ENCODE measurements around the gene PACRGL.

PACRGL gene

DNA sequence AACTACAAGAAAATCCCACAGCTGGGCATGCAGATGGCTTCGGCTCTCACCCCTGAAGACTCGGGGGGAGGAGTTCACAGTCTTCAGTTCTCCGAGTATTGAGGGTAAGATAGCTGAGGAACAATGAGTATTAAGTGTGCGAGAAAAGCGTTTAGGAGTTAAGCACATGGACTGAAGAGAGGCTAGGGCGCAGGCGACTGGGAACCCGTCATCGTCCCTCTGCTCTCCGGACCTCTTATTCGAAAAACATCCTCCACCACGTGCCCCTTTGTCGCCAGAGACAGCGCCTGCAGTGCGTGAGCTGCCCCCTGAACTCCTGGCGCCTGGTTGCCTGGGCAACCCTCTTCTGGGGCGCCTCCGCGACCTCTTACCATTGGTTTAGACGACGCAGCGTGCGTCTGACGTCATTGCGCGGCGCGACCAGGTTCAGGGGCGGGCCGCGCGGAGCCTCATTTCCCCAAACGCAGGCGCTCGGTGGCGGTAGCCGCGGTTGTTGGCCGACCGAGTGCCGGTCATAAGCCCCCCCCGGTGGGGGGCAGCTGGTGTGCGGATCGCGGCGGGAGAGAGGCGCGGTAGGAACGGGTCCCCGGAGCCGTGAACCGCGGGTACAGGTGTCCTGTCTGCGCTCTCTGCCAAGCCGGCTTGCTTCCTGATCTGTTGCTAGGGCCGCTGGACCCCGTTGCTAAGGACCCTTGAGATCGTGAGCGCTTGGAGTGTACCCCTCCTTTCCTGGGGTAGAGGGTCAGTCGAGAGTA is at the start of gene PACRGL:
TSS of gene PACRGL (plus strand) at position 452 of the 755 bp plus-strand sequence. CDS start 4,024 bp downstream, outside the sequence.
- peak; percentile 91 for DNase-seq (ENCODE audit: low spot score)

DNA sequence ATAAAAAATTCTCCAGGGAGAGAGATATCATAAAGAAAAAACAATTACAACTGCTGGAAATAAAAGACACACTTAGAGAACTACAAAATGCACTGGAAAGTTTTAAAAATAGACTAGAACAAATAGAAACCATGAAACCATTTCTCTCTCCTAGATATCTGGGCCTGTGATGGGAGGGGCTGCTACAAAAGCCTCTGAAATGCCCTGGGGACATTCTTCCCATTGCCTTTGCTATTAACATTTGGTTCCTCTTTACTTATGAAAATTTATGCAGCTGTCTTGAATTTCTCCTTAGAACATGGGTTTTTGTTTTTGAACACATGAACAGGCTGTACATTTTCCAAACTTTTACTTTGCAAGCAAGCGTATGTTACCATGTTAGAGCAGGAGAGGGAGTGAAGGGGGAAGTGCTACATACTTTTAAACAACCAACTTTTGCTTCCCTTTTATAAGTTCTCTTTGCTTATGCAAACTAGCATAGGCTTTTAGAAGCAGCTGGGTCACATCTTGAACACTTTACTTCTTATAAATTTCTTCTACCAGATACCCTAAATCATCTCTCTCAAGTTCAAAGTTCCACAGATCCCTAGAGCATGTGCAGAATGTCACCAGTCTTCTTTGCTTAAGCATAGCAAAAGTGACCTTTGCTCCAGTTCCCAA is 47.9 kb upstream of the PACRGL start:
- no peak for DNase-seq (ENCODE audit: low spot score)

DNA sequence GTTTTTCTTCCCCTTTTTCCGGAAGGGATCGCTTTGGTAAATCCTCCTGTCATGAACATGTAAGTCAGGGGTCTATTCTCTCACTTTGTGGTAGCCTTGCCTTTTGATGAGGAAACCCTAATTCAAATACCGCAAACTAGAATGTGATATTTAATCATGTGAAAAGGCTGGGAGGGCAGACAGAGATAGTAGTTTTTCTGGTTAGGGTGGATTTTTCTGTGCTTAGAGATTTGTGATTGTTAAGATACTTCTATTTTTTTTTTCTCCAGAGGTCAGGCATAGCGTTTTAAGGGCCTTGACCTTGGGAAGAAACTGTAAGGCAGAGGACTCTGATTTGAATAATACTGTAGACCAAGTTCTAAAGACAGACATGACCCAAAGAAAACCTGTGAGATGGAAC is 41.8 kb upstream of the PACRGL start:
- DNase-seq (ENCODE audit: low spot score): no peak

DNA sequence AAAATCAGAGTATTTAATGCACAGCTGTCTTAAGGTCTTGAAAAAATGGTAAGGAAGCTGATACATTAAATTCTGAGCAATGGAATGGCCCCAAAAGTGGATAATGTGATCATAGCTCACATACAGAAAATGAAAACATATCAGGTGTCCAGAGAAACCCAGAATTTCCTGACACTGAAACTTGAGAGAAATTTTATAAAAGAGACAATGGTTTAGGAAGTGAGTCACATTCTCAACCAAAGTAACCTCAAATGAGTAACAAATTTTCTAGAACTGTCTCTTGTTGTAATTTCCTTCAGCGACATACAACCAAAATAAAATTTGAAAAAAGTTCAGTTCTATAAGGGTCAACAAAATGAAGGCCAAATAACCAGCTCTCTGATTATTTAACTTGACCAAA is 37.4 kb upstream of the PACRGL start:
- DNase-seq (ENCODE audit: low spot score): no peak

DNA sequence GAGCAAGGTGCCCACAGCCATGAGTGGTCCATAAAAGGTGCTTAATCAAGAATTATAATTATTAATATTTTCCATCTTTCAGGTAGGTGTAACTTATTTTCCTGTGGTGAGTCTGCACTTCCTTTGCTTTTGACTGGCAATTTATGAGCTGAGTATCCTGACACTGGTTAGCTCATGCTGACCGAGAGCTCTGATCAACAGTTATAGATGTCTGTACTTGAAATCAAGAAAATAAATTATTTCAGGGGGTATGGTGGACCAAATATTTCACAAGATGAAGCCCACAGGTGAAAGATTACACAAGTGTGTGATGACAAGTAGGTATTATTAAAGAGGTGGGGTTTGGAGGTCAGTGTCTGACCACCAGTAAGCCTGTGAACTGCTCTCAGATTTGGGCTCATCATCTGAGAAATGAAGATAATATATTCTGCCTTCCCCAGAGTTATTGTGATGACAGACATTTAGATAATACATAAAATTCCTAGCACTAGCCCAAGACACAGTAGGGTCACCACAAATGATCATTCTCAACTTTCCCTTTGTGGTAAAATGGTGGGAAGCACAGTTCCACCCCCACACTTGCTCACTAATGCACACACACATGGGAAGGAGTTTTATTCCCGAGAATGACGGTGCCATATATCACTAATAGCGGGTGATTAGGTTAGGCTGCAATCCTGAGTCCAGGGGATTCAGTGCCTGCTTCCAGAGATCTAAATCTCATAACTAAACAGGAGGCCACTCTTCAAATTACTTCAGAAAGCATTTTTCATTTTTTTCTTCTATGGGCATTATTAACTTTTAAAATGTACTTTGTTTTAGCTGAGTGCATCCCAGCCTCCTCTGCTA is 34.0 kb upstream of the PACRGL start:
- no peak for DNase-seq (ENCODE audit: low spot score)

DNA sequence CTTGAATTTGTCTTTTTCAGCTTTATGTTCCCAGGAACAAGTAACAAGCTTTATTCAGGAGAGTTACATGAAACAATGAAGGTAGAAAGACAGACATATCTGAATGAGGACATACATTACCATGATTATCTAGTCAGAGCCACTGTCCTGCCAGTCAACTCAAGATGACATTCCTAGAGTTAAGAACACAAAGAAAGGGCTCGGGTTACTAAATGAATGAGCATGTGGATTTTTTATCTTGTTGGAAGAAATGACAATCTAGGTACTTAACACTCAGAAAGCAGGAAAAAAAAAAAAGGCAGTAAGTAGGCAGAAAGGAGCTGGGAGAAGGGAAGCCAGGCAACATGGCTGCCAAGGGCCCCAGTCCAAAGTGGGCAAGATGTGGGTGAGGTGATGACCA is 28.0 kb upstream of the PACRGL start:
- DNase-seq (ENCODE audit: low spot score): no peak

DNA sequence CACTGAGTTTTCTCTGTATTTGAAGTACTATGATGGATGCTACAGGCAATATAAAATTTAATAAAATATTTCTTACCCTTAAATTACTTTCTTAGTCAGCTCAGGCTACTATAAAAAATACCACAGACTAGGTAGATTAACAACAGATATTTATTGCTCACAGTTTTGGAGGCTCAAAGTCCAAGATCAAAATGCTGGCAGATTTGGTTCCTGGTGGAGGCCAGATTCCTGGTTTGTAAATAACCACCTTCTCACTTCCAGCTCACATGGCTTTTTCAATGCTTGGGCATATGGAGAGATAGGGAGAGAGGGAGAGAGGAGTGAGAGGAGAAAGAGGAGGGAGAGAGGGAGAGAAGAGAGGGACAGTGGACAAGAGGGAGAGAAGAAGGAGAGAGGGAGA is 24.5 kb upstream of the PACRGL start:
- no peak for DNase-seq (ENCODE audit: low spot score)

DNA sequence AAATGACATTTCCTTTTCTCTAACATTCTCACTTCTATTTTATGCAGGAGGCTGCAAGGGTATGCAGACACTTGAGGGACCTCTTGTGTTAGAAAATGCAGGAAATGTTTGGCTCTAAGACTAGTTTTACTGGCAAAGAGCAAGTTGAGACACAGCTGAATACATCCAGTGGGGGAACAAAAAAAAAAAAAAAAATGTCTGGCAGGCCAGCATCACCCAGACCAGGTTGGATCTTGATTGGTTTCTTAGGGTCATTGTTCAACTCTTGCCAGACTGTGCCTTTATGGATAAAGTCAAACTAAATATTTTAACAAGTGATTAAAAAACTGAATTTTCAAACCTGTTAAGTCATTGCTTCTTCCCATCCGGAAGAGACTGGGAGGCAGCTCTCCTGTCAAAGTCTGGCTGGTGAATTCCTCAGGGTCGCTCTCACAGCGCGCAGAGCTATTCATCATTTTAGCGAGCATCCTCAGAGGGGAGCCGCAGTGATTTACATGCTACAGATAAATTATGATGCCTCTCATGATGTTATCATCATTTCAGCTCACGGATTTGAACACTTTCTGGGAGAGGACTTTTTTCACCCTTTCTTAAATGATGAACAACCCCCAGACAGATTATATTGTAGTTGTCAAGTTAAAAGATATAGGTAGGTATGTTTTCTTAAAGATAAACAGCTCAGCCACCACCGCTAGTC is 23.6 kb upstream of the PACRGL start:
- no peak for DNase-seq (ENCODE audit: low spot score)

DNA sequence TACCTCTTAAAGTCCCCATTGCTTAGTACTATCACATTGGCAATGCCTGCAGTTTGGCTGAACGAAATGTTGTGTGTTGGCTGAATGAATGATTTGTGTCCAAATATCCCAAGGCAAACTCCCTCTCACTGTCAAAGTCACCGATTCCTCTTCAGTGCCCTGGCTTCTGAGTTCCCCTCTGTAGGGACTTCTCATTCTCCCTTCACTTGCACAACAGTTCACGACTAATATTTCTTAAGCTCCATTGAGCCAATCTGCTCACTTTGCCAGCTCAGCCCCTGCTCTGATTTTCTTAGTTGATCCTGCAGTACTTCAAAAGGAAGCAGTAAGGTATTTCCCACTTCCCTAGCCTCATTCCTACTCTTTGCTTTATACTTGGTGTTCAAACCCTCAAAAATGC is 21.9 kb upstream of the PACRGL start:
- DNase-seq (ENCODE audit: low spot score): no peak

DNA sequence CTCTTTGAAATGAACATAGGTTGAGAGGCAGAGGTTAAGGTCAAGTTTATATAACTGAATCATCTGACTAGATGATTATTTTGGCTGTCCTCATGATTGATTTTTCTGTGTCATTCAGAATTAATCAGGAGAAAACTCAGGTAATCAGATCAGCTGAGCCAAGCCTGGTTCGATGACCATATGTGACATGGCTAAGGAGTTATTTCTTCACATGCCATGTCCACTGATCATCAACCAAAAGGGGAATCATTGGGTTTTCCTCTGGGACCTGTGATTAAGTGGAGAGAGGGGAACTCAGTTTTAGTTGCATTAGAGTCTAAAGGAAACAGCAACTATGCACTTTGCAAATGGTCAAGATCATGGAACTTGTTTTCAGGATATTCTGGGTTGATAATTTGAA is 20.3 kb upstream of the PACRGL start:
- DNase-seq (ENCODE audit: low spot score): no peak

DNA sequence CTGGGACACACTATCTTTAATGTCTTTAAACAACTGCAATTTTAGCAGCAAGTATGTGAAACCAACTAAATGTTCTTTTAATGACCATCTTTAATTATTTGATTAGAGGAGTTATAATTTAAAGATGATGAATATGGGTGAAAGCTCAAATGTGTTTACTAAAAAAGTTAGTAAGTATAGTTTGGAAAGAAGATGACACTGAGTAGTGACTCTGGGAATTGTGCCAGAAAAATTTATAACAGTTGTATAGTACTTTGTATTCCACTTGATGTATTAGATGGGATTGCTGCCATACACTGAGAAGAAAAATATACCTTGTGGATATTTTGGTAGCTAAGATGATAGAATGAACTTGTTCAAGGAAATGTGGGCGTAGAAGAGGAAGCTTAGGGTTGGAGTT is 19.5 kb upstream of the PACRGL start:
- no peak for DNase-seq (ENCODE audit: low spot score)

DNA sequence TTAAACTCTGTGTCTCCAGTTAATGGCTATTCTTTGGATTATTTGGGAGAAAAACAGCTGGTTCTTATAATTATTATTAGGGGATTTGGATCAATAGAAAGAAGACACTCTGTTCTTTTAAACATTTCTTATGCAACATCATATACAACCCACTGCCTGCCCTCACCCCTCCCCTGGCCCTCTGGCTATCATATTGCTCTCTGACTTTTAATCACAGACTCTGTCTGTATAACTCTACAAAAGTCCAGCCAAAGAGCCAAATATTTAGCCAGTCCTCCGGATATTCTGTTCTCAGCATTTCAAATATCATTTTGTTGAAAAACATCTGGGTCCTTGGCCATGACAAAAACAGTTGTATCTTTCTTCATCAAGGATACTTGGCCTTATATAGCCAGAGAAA is 19.0 kb upstream of the PACRGL start:
- no peak for DNase-seq (ENCODE audit: low spot score)

DNA sequence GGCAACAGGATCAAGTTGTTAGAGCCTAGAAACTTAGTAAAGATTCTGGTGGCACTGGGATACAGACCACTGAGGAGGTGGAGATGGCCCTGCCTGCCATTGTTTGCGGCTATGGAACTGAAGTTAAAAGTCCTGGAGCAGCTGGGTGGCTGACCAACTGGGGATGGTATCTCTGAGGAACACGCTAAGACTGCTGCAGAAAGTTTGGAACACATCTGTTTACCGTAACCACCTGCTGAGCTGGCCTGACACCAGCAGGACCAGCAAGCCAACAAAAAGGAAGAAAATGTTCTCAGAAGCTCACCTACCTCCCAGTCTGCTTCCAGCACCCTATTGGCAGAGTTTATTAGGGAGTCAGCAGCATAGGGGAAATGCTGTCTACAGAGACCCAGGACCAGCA is 17.4 kb upstream of the PACRGL start:
- DNase-seq (ENCODE audit: low spot score): no peak

DNA sequence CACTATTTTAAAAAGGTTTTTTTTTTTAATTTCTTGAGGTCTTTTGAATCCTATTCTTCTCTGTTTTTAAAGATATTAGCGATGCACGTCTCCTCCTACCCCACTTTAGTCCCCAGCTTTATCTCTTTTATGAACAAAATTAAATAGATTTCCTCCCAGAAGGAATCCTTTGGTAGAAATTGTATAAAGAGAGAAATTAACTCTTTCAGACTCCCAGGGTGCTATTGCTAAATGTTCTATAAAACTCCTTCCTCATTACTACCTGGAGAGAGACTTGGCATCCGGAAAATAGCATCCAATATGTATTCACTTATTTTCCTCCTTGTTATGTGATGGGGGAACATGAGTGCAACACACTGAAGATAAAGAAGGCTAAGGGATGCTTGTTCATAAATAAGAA is 16.5 kb upstream of the PACRGL start:
- no peak for DNase-seq (ENCODE audit: low spot score)

DNA sequence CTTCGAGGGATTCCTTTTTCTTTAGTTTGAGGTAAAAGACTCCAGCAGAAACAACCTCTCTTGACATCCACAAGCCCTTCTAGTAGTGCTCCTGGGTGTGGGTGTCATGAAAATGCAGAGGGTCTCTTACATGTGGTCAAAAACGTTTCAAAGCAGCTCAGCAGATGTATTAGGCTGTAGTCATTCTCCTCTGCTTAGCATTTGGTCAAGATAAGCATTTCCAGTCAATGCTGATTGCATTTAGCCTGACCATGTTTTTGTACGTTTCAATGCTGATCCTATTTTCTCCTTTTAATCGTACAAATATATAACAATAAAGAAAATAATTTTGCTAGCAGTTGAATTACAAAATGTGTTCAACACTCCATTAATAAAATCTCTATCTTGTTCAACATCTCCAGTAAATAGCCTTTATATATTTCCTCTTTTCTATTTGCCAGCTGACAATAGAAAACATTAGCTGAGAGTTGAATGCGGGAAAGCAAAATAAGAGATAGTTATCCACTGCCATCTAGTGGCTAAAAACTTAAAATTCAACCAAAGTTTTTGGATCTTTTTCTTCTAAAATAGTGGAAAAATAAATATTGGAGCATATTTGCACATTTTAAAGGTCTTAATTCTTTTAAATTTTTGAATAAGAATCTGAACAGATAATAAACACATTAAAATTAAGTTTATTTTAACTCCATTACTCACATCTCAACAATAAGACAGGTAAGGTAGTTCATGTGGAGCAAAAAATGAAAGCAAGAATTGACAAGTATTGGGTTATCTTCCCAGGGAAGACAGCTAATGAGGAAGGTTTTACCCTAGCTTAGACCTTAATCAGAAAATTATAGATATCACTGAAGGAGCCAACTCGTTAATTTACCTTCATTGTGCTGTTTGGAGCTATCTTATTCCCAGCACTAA is 15.2 kb upstream of the PACRGL start:
- DNase-seq (ENCODE audit: low spot score): peak; percentile 30

DNA sequence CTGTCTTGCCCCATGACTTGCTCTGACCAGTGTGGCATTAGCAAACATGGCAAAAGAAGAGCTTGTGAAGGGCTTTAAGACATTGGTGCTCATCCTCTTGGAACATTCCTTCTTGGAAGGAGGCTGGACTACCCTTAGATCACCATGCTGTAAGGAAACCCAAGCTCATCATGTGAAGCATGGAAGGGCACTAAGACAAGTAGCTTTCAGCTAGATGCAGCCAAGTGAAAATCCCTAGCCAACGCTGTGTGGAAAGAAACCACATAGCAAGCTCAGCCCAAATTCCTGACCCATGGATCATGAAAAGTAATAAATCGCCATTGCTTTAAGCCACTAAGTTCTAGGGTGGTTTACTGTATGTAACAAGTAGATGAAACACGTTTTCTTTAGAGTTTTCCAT is 12.4 kb upstream of the PACRGL start:
- no peak for DNase-seq (ENCODE audit: low spot score)

DNA sequence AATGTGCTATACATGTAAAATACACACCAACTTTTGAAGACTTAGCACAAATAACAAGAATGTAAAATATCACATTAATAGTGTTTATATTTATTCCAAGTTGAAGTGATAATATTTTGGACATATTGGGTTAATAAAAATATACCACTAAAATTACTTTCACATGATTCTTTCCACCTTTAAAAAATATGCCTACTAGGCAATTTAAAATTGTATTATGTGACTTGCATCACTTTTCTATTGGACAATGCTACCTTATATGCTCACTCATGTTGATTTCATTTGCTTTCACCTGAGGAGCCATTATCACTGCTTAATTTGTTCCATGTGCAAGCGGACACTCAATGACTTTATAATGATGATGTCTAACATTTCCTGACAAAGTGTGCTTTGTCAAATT is 3.4 kb upstream of the PACRGL start:
- no peak for DNase-seq (ENCODE audit: low spot score)

DNA sequence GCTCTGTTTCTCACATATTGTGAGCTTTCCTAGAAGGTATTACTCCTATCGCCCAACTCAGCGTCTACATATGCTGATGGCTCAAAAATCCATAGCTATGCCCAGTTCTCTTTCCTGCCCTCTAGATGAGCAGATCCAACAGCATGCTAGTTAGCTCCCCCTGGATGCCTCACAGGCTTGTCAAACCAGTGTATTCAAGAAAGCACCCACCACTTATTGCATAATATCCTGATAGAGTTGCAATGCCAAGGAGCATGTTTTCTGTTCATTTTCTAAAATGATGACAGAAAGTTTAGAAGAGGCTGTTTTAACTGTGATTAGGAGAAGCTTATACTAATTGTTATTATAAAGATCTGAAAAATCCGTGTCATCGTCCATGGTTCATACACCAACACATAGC is 1.9 kb upstream of the PACRGL start:
- no peak for DNase-seq (ENCODE audit: low spot score)

DNA sequence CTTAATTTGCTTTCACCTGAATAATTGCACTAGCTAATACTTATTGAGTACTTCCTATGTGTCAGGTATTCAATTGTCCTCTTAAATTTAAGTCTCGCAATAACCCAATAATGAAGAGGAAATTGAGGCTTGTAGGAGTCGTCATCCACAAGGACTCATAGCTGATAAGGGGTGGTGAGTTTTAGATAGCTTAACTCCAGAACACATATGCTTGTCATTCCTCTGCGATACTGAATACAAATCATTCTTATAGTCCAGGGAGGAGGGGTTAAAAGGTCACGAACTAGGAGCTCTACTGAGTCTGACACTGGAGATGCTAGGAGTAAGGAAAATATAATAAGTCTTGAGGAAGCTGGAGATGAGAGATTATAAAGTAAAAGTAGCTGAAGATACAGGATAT is 1.4 kb upstream of the PACRGL start:
- no peak for DNase-seq (ENCODE audit: low spot score)

DNA sequence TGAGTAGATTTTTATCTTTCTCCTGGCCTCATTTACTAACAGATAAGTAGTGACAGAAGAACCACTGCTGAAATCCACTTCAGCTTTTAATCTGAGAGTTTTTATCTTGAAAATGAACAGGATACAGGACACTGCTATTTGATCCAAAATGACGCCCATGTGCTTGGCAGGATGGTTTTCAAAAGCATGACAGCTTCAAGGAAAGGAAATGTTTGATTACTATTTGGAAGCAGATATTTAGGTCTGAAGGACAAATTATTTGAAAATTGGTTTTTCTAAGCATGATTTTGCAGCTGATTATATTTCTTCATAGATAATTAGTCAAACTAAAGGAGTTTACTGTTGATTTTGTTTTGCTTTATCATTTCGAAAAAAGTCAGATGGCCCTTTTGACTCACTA is 11.1 kb downstream of the PACRGL start:
- no peak for DNase-seq (ENCODE audit: low spot score)

DNA sequence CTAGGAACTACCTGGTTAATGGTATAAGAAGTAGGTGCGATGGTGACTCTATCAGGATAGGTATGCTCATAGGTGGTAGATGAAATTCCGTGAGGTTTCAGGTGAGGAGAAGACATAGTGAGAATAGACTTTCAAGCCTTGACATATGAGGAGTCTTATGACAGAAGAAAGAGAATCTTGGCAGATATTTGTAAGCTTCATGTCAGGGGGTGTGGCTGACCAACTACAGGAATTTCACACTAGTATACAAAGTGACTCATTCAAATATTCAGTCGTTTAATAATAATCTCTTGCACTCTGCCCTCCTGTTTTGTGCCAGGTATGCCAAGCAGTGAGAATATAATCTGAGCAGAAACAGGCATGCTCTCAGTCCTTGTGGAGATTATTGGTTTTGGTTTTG is 22.8 kb downstream of the PACRGL start:
- no peak for DNase-seq (ENCODE audit: low spot score)
